ENCODE measurements around the gene SMIM14. TPM values are rescaled to one million over a fixed set of nuclear protein-coding genes. Genes with fewer than 3 reads are reported as not detected.
"Not testable (repeated sequence)": the region's sequence is repeated elsewhere in the genome, so short reads cannot be mapped to it uniquely, and the experiment has no call there.

Gene SMIM14
- polyA plus RNA-seq, 10 donors: 16.3 to 23.1 (median 20.1) TPM

- DNase-seq: no peak
Observed at GRCh38 chr4:39609454-39609931, 29.2 kb downstream of the SMIM14 start.

- DNase-seq: no peak
Observed at GRCh38 chr4:39608451-39608850, 30.2 kb downstream of the SMIM14 start.

GRCh38 chr4:39606747-39607146 is 31.9 kb downstream of the SMIM14 start:
- no peak for DNase-seq

DNA sequence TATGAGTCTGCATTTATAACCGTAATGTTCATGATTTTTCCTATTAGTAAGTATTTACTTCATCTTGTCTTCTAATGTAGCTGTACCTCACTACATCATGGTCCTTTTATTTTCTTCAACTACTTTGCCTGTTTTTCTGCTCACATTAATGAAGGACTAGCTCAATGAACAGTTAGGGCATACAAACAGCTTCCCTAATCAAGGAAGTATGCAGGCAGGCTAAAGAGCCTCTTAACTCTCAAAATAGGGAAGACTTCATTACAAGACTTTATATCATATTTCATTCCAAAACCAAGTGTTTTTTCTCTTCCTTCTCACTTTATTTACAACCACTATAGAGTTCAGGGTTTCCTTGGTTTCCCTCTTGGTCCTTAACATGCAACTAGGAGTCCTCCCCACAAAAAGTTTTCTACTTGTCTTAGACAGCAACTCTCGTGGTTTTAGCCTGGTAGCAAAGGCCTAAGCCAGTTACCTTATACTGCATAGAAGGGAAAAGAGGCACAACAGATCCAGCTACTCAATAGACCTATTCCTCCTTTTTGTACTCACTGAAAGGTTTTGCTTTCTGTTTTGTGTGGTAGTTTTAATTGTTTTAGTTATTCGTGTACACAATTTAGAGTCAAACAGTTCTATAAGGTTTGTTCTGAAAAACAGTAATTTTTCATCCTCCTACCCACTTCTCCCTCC is 40.8 kb downstream of the SMIM14 start:
- no peak for DNase-seq

DNA sequence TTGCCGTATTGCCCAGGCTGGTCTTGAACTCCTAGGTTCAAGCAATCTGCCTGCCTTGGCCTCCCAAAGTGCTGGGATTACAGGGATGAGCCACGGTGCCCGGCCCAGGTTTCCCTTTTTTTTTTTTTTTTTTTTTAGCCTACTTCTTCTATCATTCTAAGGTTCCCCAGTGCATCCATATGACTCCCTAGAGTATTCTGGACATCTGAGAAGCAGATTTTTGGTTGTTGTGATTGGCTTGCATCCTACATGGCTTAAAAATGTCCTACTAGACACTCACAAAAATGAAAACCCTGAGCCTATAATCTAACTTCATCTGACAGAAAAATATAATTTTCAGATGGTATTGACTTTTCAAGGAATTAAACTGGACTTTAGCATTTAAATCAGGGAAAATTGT is 41.7 kb downstream of the SMIM14 start:
- no peak for DNase-seq

- no peak for DNase-seq
Observed at GRCh38 chr4:39591290-39591689, 47.4 kb downstream of the SMIM14 start.

DNA sequence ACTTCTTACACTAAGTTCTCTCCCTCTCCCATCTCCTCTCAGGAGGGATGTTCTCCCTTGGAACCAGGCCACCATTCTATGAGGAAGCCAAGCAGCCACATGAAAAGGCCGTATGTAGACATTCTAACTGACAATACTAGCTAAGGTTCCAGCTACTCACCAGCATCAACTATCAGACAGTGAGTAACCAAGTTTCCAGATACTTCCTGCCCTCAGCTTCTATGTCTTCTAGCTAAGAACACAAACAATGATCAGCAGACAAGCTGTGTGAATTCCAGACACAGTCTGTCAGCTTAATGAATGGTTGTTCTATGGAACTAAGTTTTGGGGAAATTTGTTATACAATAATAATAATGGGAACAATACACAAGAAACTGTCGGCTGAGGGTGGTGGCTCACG is 50.8 kb downstream of the SMIM14 start:
- DNase-seq: peak in 1 of 3 donors; percentile 9

GRCh38 chr4:39574946-39575345 is 63.7 kb downstream of the SMIM14 start:
- DNase-seq: no peak

- DNase-seq: no peak
Observed at GRCh38 chr4:39571504-39571903, 67.2 kb downstream of the SMIM14 start.

DNA sequence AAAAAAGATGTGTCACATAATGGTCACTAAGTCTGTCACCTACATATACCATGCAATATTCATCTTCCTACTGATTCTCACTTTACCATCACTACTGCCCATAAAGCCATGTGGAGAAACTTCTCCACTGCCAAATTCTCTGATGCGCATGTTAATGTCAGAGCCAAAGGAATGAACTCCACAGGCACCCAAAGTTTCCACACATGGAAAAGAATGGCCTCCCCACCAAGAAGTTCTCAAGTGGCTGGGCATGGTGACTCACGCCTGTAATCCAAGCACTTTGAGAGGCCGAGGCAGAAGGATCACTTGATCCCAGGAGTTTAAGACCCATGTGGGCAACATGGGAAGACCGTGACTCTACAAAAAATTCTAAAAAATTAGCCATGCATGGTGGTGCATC is 67.6 kb downstream of the SMIM14 start:
- no peak for DNase-seq

DNA sequence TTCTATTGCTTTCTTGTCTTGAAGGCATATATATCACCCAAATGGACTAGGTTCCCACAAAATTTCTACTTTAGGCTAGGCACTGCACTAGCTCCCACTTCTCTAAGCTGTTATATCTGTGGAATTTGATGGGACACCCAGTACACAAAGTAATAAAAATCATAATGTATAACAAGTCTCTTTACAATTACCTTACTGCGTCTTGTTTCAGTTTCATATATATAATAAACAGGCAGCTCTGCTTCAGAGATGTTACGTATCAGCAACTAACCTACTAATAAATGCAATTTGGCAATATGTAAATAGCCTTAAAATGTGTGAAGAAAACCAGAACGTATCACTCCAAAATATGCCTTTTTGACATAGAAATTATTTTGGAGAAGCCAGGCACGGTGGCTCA is 69.5 kb downstream of the SMIM14 start:
- DNase-seq: no peak

DNA sequence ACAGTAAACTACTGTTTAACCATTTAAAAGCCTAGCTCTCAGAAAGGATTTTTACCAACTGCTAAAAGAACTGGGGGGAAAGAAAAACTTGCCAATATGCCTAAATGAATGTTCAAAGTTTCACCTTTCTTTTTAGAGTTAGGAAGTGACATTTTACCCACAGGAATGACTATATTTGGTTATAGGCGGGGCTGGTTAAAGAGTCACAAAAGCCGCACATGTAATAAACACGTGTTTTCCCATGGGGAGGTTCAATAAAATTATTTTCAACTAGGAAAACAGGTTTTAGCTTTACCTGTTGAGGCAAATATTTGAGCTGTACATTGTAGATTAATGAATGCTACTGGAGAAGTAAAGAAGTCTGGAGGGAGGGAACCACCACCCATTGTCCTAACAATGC is 69.9 kb downstream of the SMIM14 start:
- no peak for DNase-seq

DNA sequence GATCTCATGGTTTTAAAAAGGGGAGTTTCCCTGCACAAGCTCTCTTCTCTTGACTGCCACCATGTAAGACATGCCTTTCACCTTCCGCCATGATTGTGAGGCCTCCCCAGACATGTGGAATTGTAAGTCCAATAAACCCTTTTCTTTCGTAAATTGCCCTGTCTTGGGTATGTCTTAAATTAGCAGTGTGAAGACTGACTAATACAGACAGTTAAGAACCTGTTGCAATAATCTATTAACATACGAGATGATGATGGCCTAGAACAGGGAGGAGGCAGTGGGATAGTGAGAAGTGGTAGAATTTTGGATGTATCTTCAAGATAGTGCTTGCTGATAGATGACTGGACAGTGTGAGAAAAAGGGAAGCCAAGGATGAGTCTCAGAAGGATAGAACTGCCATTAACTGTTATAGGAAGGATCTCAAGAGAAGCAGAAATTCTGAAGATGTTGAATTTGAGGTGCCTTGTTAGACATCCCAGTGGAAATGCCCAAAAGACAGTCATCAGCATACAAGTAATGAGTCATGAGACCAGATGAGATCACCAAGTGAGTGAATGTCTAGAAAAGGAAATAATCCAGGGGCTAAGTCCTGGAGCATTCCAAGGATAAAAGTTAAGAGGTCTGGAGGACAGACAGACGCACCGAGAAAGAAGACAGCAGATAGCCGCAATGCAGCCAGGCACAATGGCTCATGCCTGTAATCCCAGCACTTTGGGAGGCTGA is 72.6 kb downstream of the SMIM14 start:
- peak in 1 of 3 donors; percentile 69 for DNase-seq

GRCh38 chr4:39563346-39563847 is 75.3 kb downstream of the SMIM14 start:
- DNase-seq: no peak

DNA sequence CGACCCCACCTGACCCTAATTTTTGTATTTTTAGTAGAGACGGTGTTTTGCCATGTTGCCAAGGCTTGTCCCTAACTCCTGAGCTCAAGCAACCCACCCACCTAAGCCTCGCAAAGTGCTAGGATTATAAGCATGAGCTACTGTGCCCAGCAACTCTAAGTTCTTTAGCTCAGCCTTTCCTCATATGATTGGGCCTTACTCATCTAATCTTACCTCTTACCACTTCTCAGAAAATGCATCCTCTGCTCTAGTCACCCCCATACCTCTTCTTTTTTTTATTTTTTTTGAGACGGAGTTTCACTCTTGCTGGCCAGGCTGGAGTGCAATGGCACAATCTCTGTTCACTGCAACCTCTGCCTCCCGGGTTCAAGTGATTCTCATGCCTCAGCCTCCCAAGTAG is 75.9 kb downstream of the SMIM14 start:
- DNase-seq: no peak

GRCh38 chr4:39559626-39560025 is 79.0 kb downstream of the SMIM14 start:
- peak in 2 of 3 donors; percentile 17 to 40 for DNase-seq

- DNase-seq: no peak
Observed at GRCh38 chr4:39555472-39555871, 83.2 kb downstream of the SMIM14 start.

GRCh38 chr4:39548425-39549067 is 90.1 kb downstream of the SMIM14 start:
- DNase-seq: no peak

GRCh38 chr4:39544580-39545315 is 93.9 kb downstream of the SMIM14 start:
- no peak for DNase-seq

GRCh38 chr4:39544080-39544479 is 94.6 kb downstream of the SMIM14 start:
- not testable (repeated sequence) for DNase-seq

GRCh38 chr4:39543034-39543433 is 95.6 kb downstream of the SMIM14 start:
- no peak for DNase-seq

GRCh38 chr4:39542611-39543012 is 96.1 kb downstream of the SMIM14 start:
- DNase-seq: no peak

Data from muscle of back (tissue), 11 donors.